ENCODE results near the gene UBXN10. TPM values are rescaled to one million over a fixed set of nuclear protein-coding genes. Genes with fewer than 3 reads are reported as not detected.

UBXN10 gene
- total and polyA plus RNA-seq, 2 of the 8 experiments (the other 6 are each of a cell fraction or from before 2014, with no cell fraction given): 0.43 to 0.68 TPM

- Histone ChIP-seq H2BK15ac (ENCODE audit: low read length) (no peak overlapping the region), H3K14ac (ENCODE audit: insufficient read length) (no peak overlapping the region), H3K4me1 (replicated peaks in 1 of 4; ENCODE audit: control insufficient read depth in 3 of 4, insufficient read depth in 4 of 4, low read length in 3 of 4) (peaks cover 6 to 10% (median 9%) of the 10 kb centered on the region in 4 experiments; a peak in 4 of 7 replicates), H2AFZ (ENCODE audit: low read length) (no peak overlapping the region), H3K9me3 (ENCODE audit: insufficient read depth in 2 of 2, low read depth in 1 of 2, low read length in 1 of 2) (no peaks in the 10 kb centered on the region), H3K56ac (replicated peaks; ENCODE audit: insufficient read length, low read depth, low read length) (no peak overlapping the region), H2AK5ac (ENCODE audit: low read depth, low read length) (no peak overlapping the region), H4K20me1 (replicated peaks in 1 of 2; ENCODE audit: control insufficient read depth in 1 of 2, insufficient read depth in 2 of 2, low read length in 2 of 2) (no peaks in the 10 kb centered on the region), H4K91ac (replicated peaks; ENCODE audit: insufficient read length, low read length) (no peak overlapping the region), H2BK12ac (ENCODE audit: low read depth, low read length) (no peak overlapping the region), H4K8ac (ENCODE audit: extremely low read depth, insufficient read depth, low read length) (no peak overlapping the region), H3K4ac (replicated peaks; ENCODE audit: insufficient read length, low read depth, low read length) (no peak overlapping the region), H4K5ac (ENCODE audit: insufficient read length, low read depth, low read length) (no peak overlapping the region), H3K27ac (ENCODE audit: low read depth, low read length) (no peak overlapping the region), H3K23ac (ENCODE audit: insufficient read length) (no peak overlapping the region), H2BK120ac (replicated peaks; ENCODE audit: low read depth, low read length) (no peak overlapping the region), H3K79me2 (ENCODE audit: control insufficient read depth in 1 of 2, insufficient read depth in 2 of 2, low read length in 2 of 2) (no peaks in the 10 kb centered on the region), H3K4me3 (ENCODE audit: extremely low read depth in 1 of 4, insufficient read depth in 2 of 4, low read depth in 3 of 4, low read length in 4 of 4) (no peak overlapping the region), H3K79me1 (ENCODE audit: low read depth, low read length) (no peaks in the 10 kb centered on the region), H3K23me2 (ENCODE audit: low read depth, low read length) (peaks cover 4% of the 10 kb centered on the region; the same call in 1 of the 2 replicates), H3K18ac (ENCODE audit: extremely low read depth, low read length) (no peak overlapping the region), H3K4me2 (ENCODE audit: insufficient read depth in 1 of 2, low read depth in 2 of 2, low read length in 2 of 2) (no peak overlapping the region), H3K9ac (replicated peaks in 1 of 4; ENCODE audit: extremely low read depth in 1 of 4, low read depth in 3 of 4, low read length in 3 of 4) (no peak overlapping the region), H3K36me3 (ENCODE audit: control insufficient read depth in 2 of 4, insufficient read depth in 4 of 4, low read length in 3 of 4) (no peaks in the 10 kb centered on the region), H2BK5ac (ENCODE audit: low read depth, low read length) (no peak overlapping the region), H3K27me3 (replicated peaks in 1 of 4; ENCODE audit: control insufficient read depth in 3 of 4, extremely low read depth in 1 of 4, insufficient read depth in 3 of 4, low read length in 3 of 4) (peaks cover 0 to 13% (median 9%) of the 10 kb centered on the region in 4 experiments; a peak in 5 of 7 replicates), H2BK20ac (ENCODE audit: low read length) (no peak overlapping the region)
- POLR2A ChIA-PET (ENCODE audit: partially characterized antibody): interaction anchor here (0.5 to 1.1 kb wide), 2 partner anchors 8 to 41 kb away, joined by 3 to 4 read pairs; no protein-coding TSS in a partner anchor
- CTCF ChIA-PET (ENCODE audit: partially characterized antibody): interaction anchor here (0.7 to 4.4 kb wide), 11 partner anchors 10 to 268 kb away, joined by 3 to 31 read pairs (median 3); no protein-coding TSS in a partner anchor
- DNase-seq (ENCODE audit: low read depth in 1 of 2, low spot score in 2 of 2) (no peak), FAIRE-seq (no peak)
- TF ChIP-seq ZNF274 (IDR thresholded peaks at IDR 0.05; ENCODE audit: borderline replicate concordance, extremely low read depth, low read length) (no peak), EGR1 (IDR thresholded peaks at IDR 0.05; ENCODE audit: borderline replicate concordance, low read depth, low read length) (no peak), NRF1 (IDR thresholded peaks at IDR 0.05; ENCODE audit: low read depth, low read length) (no peak), SP1 (IDR thresholded peaks at IDR 0.05; ENCODE audit: low read depth, low read length) (no peak), POU5F1 (IDR thresholded peaks at IDR 0.05; ENCODE audit: low read depth, low read length) (no peak), EZH2 (IDR thresholded peaks at IDR 0.05; ENCODE audit: low read depth, low read length, severe bottlenecking) (no peak), EP300 (IDR thresholded peaks at IDR 0.05; ENCODE audit: borderline replicate concordance in 1 of 2, low read depth in 2 of 2, low read length in 2 of 2) (no peak), POLR2AphosphoS5 (IDR thresholded peaks at IDR 0.05; ENCODE audit: low read depth, low read length) (no peak)
- 88% methylated on average over 4 of the region's 4 CpGs; no CpG with 5 or more reads in 1 of the 2 experiments for WGBS, 2 experiments (ENCODE audit: extremely low coverage in 1 of 2, insufficient coverage in 1 of 2, insufficient read length in 1 of 2, insufficient replicate concordance in 2 of 2, low coverage in 1 of 2, low lambda C conversion rate in 2 of 2, missing lambda C conversion rate in 1 of 2)
Measured at GRCh38 chr1:20188455-20188817, 2.5 kb downstream of the UBXN10 start.
